NB4 (cell line): ENCODE data around the gene RFTN1.

Source experiments
- POLR2A ChIP-seq: IDR thresholded peaks from 2 replicates; pipeline ENCODE4 v1.6.1; 2011; ENCODE audit warnings: mild to moderate bottlenecking; ENCODE audit not compliant: insufficient read length; ENCODE audit errors: extremely low read depth
- TF ChIP-seq, protein P1 (sequence below): IDR thresholded peaks from one replicate; pipeline ENCODE4 v1.5.1; 2012; ENCODE audit warnings: low read depth, low read length

GRCh38 chr3:16468002-16468335 lies 45.5 kb downstream of the RFTN1 start:
- TF ChIP-seq, protein P1, sequence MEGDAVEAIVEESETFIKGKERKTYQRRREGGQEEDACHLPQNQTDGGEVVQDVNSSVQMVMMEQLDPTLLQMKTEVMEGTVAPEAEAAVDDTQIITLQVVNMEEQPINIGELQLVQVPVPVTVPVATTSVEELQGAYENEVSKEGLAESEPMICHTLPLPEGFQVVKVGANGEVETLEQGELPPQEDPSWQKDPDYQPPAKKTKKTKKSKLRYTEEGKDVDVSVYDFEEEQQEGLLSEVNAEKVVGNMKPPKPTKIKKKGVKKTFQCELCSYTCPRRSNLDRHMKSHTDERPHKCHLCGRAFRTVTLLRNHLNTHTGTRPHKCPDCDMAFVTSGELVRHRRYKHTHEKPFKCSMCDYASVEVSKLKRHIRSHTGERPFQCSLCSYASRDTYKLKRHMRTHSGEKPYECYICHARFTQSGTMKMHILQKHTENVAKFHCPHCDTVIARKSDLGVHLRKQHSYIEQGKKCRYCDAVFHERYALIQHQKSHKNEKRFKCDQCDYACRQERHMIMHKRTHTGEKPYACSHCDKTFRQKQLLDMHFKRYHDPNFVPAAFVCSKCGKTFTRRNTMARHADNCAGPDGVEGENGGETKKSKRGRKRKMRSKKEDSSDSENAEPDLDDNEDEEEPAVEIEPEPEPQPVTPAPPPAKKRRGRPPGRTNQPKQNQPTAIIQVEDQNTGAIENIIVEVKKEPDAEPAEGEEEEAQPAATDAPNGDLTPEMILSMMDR: no peak
- TF ChIP-seq POLR2A: no peak
